Progenitor cell of endocrine pancreas (in vitro differentiated cells): ENCODE measurements around the gene C14orf119. TPM values are rescaled to one million over a fixed set of nuclear protein-coding genes. Genes with fewer than 3 reads are reported as not detected.
A peak's percentile ranks its signal among the peaks of the same experiment; 100 is the strongest.

ENCODE experiments used
- DNase-seq: peaks from one replicate; pipeline ENCODE4 v3.0.0; 2021; ENCODE audit warnings: low spot score; ENCODE audit not compliant: unreplicated experiment
- H3K27ac Mint-ChIP-seq: 2 replicates; pipeline ENCODE4 v1.8.0; 2021; ENCODE audit warnings: mild to moderate bottlenecking, moderate library complexity, mixed read lengths
- H3K27me3 Mint-ChIP-seq: 2 replicates; pipeline ENCODE4 v1.8.0; 2021; ENCODE audit warnings: mixed read lengths
- H3K36me3 Mint-ChIP-seq: 2 replicates; pipeline ENCODE4 v1.8.0; 2022; ENCODE audit warnings: mixed read lengths; ENCODE audit not compliant: insufficient read depth
- H3K4me1 Mint-ChIP-seq: 2 replicates; pipeline ENCODE4 v1.8.0; 2021; ENCODE audit warnings: low read depth, mixed read lengths
- H3K4me3 Mint-ChIP-seq: 2 replicates; pipeline ENCODE4 v1.8.0; 2021; ENCODE audit warnings: low read depth, mild to moderate bottlenecking, moderate library complexity, mixed read lengths
- H3K9me3 Mint-ChIP-seq: 2 replicates; pipeline ENCODE4 v1.8.0; 2021; ENCODE audit warnings: low read depth, mixed read lengths
- total RNA-seq: library from RNA; stranded (reverse); gene quantifications from 2 replicates; pipeline ENCODE4 v1.2.1, GENCODE V29; 2021
- TF ChIP-seq, protein P1 (sequence below): fragments of 200-600 bp; sonication (generic); IDR thresholded peaks from one replicate; pipeline ENCODE4 v1.5.0; 2021; ENCODE audit warnings: antibody characterized with exemption, mild to moderate bottlenecking; ENCODE audit not compliant: unreplicated experiment

The C14orf119 gene
- total RNA-seq, 1 donor from 2014 or later: 45.8 TPM

DNA sequence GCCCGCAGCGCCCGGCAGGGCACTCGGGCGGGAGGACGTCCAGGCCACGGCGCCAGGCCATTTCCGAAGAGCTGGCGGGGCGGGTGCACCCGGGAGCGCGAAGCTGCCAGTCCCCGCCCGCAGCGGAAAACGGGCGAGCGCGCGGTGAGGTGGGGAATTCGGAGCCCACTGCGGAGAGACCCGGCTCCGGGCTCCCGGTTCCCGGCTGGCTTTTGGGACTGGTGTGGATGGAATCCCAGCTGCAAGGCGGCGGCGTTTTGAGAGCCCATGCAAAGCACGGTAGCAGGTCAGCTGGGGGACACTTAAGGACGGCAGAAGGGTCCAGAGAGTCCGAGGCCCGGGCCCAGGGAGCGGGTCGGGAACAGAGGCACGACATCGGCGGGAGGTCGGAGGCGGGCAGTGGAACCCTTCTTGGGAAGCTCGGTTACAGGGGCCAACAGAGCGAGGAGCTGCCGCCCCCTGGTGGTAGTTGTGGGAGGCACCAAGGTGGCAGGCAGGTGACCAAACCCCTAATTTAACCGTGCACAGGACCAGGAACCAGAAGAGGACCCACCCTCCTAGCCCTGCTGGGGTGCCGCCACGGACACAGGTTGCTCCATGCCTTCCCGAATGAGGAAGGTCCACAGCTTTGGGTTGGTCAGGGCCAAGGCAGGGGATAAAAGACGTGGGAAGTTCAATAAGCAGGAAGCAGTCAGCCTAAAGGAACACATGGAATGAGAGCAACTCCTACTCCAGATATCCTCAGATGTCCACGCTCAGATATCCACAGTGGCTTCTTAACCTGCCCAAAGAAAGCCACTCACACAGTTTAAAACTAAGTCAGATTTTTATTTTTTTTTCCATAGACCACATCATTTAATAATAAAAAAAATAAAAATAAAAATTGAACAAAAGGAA is 37.3 kb upstream of the C14orf119 start:
- peak; percentile 93 for DNase-seq
- peaks cover 12% of the 10 kb centered on the region for H3K4me1 Mint-ChIP-seq
- H3K36me3 Mint-ChIP-seq: peaks cover 15% of the 10 kb centered on the region
- no peaks in the 10 kb centered on the region for H3K27me3 Mint-ChIP-seq
- TF ChIP-seq, protein P1, sequence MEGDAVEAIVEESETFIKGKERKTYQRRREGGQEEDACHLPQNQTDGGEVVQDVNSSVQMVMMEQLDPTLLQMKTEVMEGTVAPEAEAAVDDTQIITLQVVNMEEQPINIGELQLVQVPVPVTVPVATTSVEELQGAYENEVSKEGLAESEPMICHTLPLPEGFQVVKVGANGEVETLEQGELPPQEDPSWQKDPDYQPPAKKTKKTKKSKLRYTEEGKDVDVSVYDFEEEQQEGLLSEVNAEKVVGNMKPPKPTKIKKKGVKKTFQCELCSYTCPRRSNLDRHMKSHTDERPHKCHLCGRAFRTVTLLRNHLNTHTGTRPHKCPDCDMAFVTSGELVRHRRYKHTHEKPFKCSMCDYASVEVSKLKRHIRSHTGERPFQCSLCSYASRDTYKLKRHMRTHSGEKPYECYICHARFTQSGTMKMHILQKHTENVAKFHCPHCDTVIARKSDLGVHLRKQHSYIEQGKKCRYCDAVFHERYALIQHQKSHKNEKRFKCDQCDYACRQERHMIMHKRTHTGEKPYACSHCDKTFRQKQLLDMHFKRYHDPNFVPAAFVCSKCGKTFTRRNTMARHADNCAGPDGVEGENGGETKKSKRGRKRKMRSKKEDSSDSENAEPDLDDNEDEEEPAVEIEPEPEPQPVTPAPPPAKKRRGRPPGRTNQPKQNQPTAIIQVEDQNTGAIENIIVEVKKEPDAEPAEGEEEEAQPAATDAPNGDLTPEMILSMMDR: peak; percentile 96
- peak overlapping the region; percentile 95 for H3K27ac Mint-ChIP-seq
- peak overlapping the region; percentile 82 for H3K4me3 Mint-ChIP-seq
- H3K9me3 Mint-ChIP-seq: no peaks in the 10 kb centered on the region

DNA sequence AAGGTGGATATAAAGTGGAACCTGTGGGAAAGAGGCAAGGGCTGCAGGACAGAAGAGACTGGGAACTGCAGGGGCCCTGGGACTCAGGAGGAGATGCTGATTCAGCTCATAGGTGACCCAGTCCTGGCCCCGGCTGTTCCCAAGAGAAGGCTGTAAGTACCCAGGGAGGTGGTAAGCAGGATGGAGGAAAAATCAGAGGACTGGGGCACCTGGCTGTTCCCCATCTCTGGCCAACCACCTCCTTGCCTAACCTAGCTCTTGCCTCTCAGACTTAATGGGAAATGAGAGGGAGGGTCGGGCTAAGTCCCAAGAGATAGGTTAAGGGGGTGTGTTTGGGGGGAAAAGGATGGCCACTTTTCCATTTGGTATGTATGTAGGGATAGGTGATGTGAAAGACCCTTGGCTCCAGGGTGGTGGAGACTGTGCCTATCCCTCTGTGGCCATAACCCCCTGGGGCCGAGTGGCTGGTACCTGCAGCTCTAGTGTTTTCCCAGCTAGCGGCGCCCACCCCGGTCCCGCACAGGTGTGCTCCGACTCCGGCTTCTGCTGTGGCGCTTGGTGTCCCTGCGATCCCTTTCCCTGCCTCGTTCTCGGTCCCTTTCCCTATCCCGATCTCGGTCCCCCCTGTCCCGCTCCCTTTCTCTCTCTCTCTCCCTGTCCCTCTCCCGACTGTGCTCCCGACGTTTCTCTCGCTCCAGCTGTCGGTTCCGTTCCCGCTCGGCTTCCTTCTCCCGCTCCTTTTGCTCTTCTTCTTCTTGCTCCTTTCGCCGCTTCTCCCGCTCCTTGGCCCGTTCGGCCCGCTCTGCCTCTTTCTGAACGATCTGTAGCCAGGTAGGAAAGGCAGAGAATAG is 36.4 kb upstream of the C14orf119 start:
- no peak for DNase-seq
- Mint-ChIP-seq H3K27me3 (no peaks in the 10 kb centered on the region), H3K4me3 (no peak overlapping the region), H3K27ac (peak overlapping the region; percentile 71), H3K9me3 (no peaks in the 10 kb centered on the region), H3K36me3 (peaks cover 23% of the 10 kb centered on the region), H3K4me1 (peaks cover 12% of the 10 kb centered on the region)
- TF ChIP-seq, protein P1: no peak

DNA sequence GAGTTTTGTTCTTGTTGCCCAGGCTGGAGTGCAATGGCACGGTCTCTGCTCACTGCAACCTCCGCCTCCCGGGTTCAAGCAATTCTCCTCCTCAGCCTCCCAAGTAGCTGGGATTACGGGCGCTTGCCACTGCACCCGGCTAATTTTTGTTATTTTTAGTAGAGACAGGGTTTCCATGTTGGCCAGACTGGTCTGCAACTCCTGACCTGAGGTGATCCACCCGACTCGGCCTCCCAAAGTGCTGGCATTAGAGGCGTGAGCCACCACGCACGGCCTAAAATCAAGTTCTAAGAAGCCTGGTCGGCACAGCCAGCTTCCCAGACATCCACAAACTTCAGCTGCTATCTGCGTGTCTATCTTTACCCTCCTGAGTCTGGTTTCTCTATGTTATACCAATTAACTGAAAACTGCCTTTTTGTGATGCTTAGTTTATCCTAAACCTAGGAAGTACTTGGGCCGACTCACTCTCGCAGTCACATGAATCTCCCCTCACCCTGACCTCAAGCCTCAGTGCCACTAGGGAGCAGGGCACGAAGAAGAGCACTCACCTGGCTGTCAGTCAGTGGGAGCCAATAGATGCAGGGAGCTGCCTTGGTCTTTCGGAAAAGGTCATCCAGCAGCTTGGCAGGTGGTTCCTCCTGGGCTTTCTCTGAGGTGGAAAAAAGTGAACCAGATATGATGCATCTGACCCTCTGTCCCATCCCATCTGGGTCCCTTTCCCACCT is 34.6 kb upstream of the C14orf119 start:
- H3K36me3 Mint-ChIP-seq: peaks cover 31% of the 10 kb centered on the region

DNA sequence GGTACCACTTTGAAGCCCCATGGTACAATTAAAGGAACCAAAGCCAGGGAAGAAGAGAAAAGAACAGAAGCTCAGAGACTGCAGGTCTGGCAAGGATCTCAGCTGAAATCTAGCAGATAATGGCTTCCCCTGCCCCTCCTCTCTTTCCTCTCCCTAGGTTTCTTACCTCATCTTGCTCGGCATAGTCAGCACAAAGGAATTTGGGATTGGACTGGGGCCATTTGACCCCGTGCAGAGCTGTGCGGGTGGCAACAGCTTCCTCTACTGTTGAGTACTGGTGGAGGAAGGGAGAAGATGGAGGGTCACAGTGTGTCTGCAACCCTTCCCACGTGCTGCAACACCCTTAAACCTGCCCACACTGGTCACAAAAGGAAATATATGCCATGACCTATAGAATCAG is 33.3 kb upstream of the C14orf119 start:
- DNase-seq: no peak
- peaks cover 4% of the 10 kb centered on the region for H3K4me1 Mint-ChIP-seq
- H3K4me3 Mint-ChIP-seq: no peak overlapping the region
- no peaks in the 10 kb centered on the region for H3K27me3 Mint-ChIP-seq
- TF ChIP-seq, protein P1: no peak
- H3K27ac Mint-ChIP-seq: no peak overlapping the region
- no peaks in the 10 kb centered on the region for H3K9me3 Mint-ChIP-seq
- peaks cover 35% of the 10 kb centered on the region for H3K36me3 Mint-ChIP-seq

More for the DNA sequence above, 34.6 kb upstream of the C14orf119 start:
- DNase-seq: no peak
- Mint-ChIP-seq H3K9me3 (no peaks in the 10 kb centered on the region), H3K4me1 (peaks cover 12% of the 10 kb centered on the region), H3K4me3 (no peak overlapping the region), H3K27me3 (no peaks in the 10 kb centered on the region), H3K27ac (no peak overlapping the region)
- TF ChIP-seq, protein P1: no peak

DNA sequence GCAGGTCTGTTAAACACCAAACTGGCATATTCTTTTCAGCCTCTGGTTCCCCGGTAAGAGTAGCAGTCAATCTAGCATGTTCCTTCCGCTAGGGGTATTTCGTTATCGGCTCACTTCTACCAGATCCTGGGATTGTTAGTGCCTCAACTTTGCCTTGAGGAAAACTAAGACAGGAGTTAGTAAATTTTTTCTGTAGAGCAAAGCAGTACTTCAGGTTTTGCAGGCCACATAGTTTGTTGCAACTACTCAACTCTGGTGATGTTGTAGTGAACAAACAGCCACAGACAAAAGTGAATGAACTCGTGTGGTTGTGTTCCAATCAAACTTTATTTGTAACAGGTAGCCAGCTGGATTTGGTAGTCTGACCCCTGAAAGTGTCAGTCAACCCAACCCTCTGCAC is 31.7 kb upstream of the C14orf119 start:
- Mint-ChIP-seq H3K27me3 (no peaks in the 10 kb centered on the region), H3K4me3 (no peak overlapping the region), H3K27ac (peak overlapping the region; percentile 54), H3K36me3 (peaks cover 39% of the 10 kb centered on the region), H3K4me1 (peaks cover 6% of the 10 kb centered on the region), H3K9me3 (no peaks in the 10 kb centered on the region)
- TF ChIP-seq, protein P1: no peak
- DNase-seq: no peak
